Ishikawa (cell line): ENCODE measurements around the gene ZNF664.

ENCODE experiments used
- CEBPB ChIP-seq: IDR thresholded peaks from 2 replicates; pipeline ENCODE4 v1.6.1; 2012
- TEAD4 ChIP-seq: IDR thresholded peaks from 2 replicates; pipeline ENCODE4 v1.6.1; 2012
- YY1 ChIP-seq: IDR thresholded peaks from 2 replicates; pipeline ENCODE4 v1.6.1; 2012; ENCODE audit warnings: low read depth
- TF ChIP-seq, protein P1 (sequence below): IDR thresholded peaks from 2 replicates; pipeline ENCODE4 v1.6.1; 2012

DNA sequence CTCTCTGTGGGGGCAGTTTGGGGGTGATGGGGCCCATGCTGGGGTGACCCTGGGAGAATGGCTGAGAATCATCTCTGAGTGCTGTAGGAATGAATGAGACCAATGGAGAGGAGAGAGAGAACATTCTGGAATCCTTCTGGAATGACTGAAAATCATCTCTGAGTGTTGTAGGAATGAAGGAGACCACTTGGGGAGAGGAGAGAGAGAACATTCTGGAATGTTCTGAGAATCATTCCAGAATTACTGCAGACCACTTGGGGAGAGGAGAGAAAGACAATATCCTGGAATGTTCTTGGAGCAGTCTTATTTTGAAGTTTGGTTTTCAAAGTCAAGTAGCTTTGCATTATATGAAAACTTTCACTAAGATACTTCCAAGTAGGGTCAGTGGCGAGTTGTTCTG is 64.3 kb downstream of the ZNF664 start:
- TF ChIP-seq, protein P1, sequence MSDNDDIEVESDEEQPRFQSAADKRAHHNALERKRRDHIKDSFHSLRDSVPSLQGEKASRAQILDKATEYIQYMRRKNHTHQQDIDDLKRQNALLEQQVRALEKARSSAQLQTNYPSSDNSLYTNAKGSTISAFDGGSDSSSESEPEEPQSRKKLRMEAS = no peak
- no peak for TF ChIP-seq TEAD4
- no peak for TF ChIP-seq CEBPB
- no peak for TF ChIP-seq YY1
